Left ventricle myocardium superior (tissue), 1 donor: ENCODE results near the gene MAS1. TPM values are rescaled to one million over a fixed set of nuclear protein-coding genes. Genes with fewer than 3 reads are reported as not detected.

ENCODE experiments used
- total RNA-seq: library from RNA; stranded (reverse); fragmentation: NEBNext Ultra II Directional; extraction: Animal tissue kit (Norgen Biotek cat#: 25700); gene quantifications from one replicate; pipeline ENCODE4 v1.2.1, GENCODE V29; 2021
- donor health status: DM: no; HTN: yes; CAD: no; lungs with severe emphysema.

MAS1 gene
- total RNA-seq, 1 donor from 2014 or later = not detected

Other genes with a start within 250 kb of the MAS1 start
- 1,053 TPM for gene SOD2, start 197.7 kb upstream of the MAS1 start, total RNA-seq
- 46.4 TPM for gene WTAP, start 163.5 kb upstream of the MAS1 start, total RNA-seq
- gene ACAT2, start 128.9 kb upstream of the MAS1 start, total RNA-seq = 4.0 TPM
- gene TCP1, start 101.4 kb upstream of the MAS1 start, total RNA-seq = 164 TPM
- gene MRPL18, start 100.5 kb upstream of the MAS1 start, total RNA-seq = 70.8 TPM
- gene PNLDC1, start 90.7 kb upstream of the MAS1 start, total RNA-seq = 0.17 TPM
- 68.4 TPM for gene IGF2R, start 78.1 kb downstream of the MAS1 start, total RNA-seq
- gene SLC22A1, start 230.8 kb downstream of the MAS1 start, total RNA-seq = 0.17 TPM